Suprapubic skin (tissue), 4 donors: ENCODE measurements around the gene GPC1.

ENCODE experiments used
- EP300 ChIP-seq: sonication (generic); formaldehyde crosslinking; IDR thresholded peaks from one replicate; pipeline ENCODE4 v1.6.1; 2017; ENCODE audit warnings: antibody characterized with exemption
- POLR2A ChIP-seq, 2 donors: fragments of 450-650 bp; IDR thresholded peaks; one replicate each; pipeline ENCODE4 v1.6.1; 2017; ENCODE audit warnings: antibody characterized with exemption in 2 of 2, mild to moderate bottlenecking in 2 of 2, moderate library complexity in 2 of 2
- POLR2AphosphoS5 ChIP-seq, 3 donors: sonication (generic); formaldehyde crosslinking; IDR thresholded peaks; one replicate each; pipeline ENCODE4 v1.6.1; 2017; ENCODE audit warnings: antibody characterized with exemption in 3 of 3
- TF ChIP-seq, protein P1 (sequence below), 2 donors: fragments of 200-600 bp in 1 of 2; fragments of 450-650 bp in 1 of 2; sonication (generic) in 1 of 2; IDR thresholded peaks; one replicate each; pipeline ENCODE4 v1.5.1; 2016 to 2019; ENCODE audit warnings: antibody characterized with exemption in 2 of 2, mild to moderate bottlenecking in 1 of 2, moderate library complexity in 1 of 2

DNA sequence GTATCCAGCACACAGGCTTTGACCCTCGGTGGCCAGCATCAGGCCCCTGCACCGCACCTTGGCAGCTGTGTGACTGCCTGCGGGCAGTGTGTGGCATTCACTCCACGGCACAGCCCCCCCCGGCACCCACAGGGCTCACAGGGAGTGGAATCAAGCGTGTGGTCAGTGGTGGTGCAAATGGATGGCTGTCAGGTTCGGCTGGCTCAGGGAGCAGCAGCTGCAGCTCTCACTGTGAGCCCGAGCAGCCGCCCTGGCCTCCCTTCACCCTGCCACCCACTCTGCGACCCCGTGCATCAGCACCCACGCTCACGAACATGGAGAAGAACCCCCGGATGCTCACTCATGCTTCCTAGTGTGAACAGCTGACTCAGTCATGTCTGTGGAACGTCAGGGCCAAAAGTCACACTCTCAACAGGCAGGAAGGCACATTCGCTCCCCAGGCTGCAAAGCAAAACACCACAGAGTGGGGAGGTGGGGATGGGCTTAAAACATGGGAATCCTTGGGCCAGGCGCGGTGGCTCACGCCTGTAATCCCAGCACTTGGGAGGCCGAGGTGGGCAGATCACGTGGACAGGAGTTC lies 41.5 kb upstream of the GPC1 start:
- TF ChIP-seq, protein P1, sequence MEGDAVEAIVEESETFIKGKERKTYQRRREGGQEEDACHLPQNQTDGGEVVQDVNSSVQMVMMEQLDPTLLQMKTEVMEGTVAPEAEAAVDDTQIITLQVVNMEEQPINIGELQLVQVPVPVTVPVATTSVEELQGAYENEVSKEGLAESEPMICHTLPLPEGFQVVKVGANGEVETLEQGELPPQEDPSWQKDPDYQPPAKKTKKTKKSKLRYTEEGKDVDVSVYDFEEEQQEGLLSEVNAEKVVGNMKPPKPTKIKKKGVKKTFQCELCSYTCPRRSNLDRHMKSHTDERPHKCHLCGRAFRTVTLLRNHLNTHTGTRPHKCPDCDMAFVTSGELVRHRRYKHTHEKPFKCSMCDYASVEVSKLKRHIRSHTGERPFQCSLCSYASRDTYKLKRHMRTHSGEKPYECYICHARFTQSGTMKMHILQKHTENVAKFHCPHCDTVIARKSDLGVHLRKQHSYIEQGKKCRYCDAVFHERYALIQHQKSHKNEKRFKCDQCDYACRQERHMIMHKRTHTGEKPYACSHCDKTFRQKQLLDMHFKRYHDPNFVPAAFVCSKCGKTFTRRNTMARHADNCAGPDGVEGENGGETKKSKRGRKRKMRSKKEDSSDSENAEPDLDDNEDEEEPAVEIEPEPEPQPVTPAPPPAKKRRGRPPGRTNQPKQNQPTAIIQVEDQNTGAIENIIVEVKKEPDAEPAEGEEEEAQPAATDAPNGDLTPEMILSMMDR (IDR thresholded peaks at IDR 0.05) = no peak
- TF ChIP-seq POLR2A (IDR thresholded peaks at IDR 0.05) = no peak
- no peak for TF ChIP-seq POLR2AphosphoS5 (IDR thresholded peaks at IDR 0.05)
- TF ChIP-seq EP300 = no peak
